ENCODE data around the gene DCC.
"Not testable (repeated sequence)": the region's sequence is repeated elsewhere in the genome, so short reads cannot be mapped to it uniquely, and the experiment has no call there.

DCC gene

GRCh38 chr18:53408271-53408670, 1068.3 kb downstream of the DCC start:
- no peak for DNase-seq (ENCODE audit: low spot score)

GRCh38 chr18:53411511-53411910, 1071.5 kb downstream of the DCC start:
- DNase-seq (ENCODE audit: low spot score), result no peak

GRCh38 chr18:53417003-53417402, 1077.0 kb downstream of the DCC start:
- DNase-seq (ENCODE audit: low spot score), result no peak

- no peak for DNase-seq (ENCODE audit: low spot score)
Observed at GRCh38 chr18:53421869-53422268, 1081.9 kb downstream of the DCC start.

- DNase-seq (ENCODE audit: low spot score), result no peak
Observed at GRCh38 chr18:53422896-53423295, 1082.9 kb downstream of the DCC start.

GRCh38 chr18:53426666-53427184, 1086.7 kb downstream of the DCC start:
- DNase-seq (ENCODE audit: low spot score), result no peak

GRCh38 chr18:53441761-53442414, 1101.9 kb downstream of the DCC start:
- DNase-seq (ENCODE audit: low spot score), result no peak

GRCh38 chr18:53442415-53442783, 1102.4 kb downstream of the DCC start:
- DNase-seq (ENCODE audit: low spot score), result no peak

- no peak for DNase-seq (ENCODE audit: low spot score)
Observed at GRCh38 chr18:53443336-53443735, 1103.3 kb downstream of the DCC start.

- DNase-seq (ENCODE audit: low spot score), result no peak
Observed at GRCh38 chr18:53443831-53444230, 1103.8 kb downstream of the DCC start.

- no peak for DNase-seq (ENCODE audit: low spot score)
Observed at GRCh38 chr18:53451902-53452301, 1111.9 kb downstream of the DCC start.

GRCh38 chr18:53457068-53457467, 1117.1 kb downstream of the DCC start:
- DNase-seq (ENCODE audit: low spot score), result no peak

- DNase-seq (ENCODE audit: low spot score), result no peak
Observed at GRCh38 chr18:53458268-53458667, 1118.3 kb downstream of the DCC start.

- DNase-seq (ENCODE audit: low spot score), result no peak
Observed at GRCh38 chr18:53458944-53459580, 1119.1 kb downstream of the DCC start.

GRCh38 chr18:53467756-53468155, 1127.8 kb downstream of the DCC start:
- DNase-seq (ENCODE audit: low spot score), result no peak

GRCh38 chr18:53468173-53468572, 1128.2 kb downstream of the DCC start:
- DNase-seq (ENCODE audit: low spot score), result not testable (repeated sequence)

GRCh38 chr18:53472546-53472945, 1132.5 kb downstream of the DCC start:
- DNase-seq (ENCODE audit: low spot score), result no peak

GRCh38 chr18:53478155-53478554, 1138.2 kb downstream of the DCC start:
- no peak for DNase-seq (ENCODE audit: low spot score)

- no peak for DNase-seq (ENCODE audit: low spot score)
Observed at GRCh38 chr18:53486296-53486695, 1146.3 kb downstream of the DCC start.

- no peak for DNase-seq (ENCODE audit: low spot score)
Observed at GRCh38 chr18:53489266-53489665, 1149.3 kb downstream of the DCC start.

GRCh38 chr18:53490019-53490418, 1150.0 kb downstream of the DCC start:
- DNase-seq (ENCODE audit: low spot score), result no peak

- no peak for DNase-seq (ENCODE audit: low spot score)
Observed at GRCh38 chr18:53496028-53496427, 1156.0 kb downstream of the DCC start.

- no peak for DNase-seq (ENCODE audit: low spot score)
Observed at GRCh38 chr18:53503914-53504441, 1164.0 kb downstream of the DCC start.

GRCh38 chr18:53508529-53508928, 1168.5 kb downstream of the DCC start:
- no peak for DNase-seq (ENCODE audit: low spot score)

Measured in germinal center (tissue), 1 donor.